ENCODE measurements around the gene COL4A1.

COL4A1 gene

GRCh38 chr13:110246530-110246929, 60.4 kb downstream of the COL4A1 start:
- no peak for DNase-seq
- intact Hi-C loops (cut with DNase I), result no loop called here

GRCh38 chr13:110245416-110245899, 61.5 kb downstream of the COL4A1 start:
- intact Hi-C loops (cut with DNase I), result no loop called here
- DNase-seq, result no peak

GRCh38 chr13:110244976-110245375, 62.0 kb downstream of the COL4A1 start:
- intact Hi-C loops (cut with DNase I), result no loop called here
- peak in 1 of 10 donors; percentile 69 for DNase-seq

GRCh38 chr13:110244071-110244830, 62.7 kb downstream of the COL4A1 start:
- intact Hi-C loops (cut with DNase I), result no loop called here
- DNase-seq, result no peak

- intact Hi-C loops (cut with DNase I), result no loop called here
- no peak for DNase-seq
Observed at GRCh38 chr13:110242615-110243014, 64.3 kb downstream of the COL4A1 start.

GRCh38 chr13:110240943-110241342, 66.0 kb downstream of the COL4A1 start:
- intact Hi-C loops (cut with DNase I), result no loop called here
- no peak for DNase-seq

GRCh38 chr13:110240352-110240751, 66.6 kb downstream of the COL4A1 start:
- DNase-seq, result no peak
- intact Hi-C loops (cut with DNase I), result no loop called here

GRCh38 chr13:110239280-110240125, 67.5 kb downstream of the COL4A1 start:
- no peak for DNase-seq
- intact Hi-C loops (cut with DNase I), result no loop called here

- intact Hi-C loops (cut with DNase I), result no loop called here
- no peak for DNase-seq
Observed at GRCh38 chr13:110238818-110239195, 68.2 kb downstream of the COL4A1 start.

- no peak for DNase-seq
- intact Hi-C loops (cut with DNase I), result no loop called here
Observed at GRCh38 chr13:110237875-110238817, 68.8 kb downstream of the COL4A1 start.

GRCh38 chr13:110236831-110237261, 70.1 kb downstream of the COL4A1 start:
- intact Hi-C loops (cut with DNase I), result no loop called here

GRCh38 chr13:110236431-110236830, 70.5 kb downstream of the COL4A1 start:
- intact Hi-C loops (cut with DNase I), result no loop called here
- DNase-seq, result no peak

More at GRCh38 chr13:110236831-110237261, 70.1 kb downstream of the COL4A1 start:
- DNase-seq, result no peak

GRCh38 chr13:110234532-110234931, 72.4 kb downstream of the COL4A1 start:
- intact Hi-C loops (cut with DNase I), result no loop called here
- no peak for DNase-seq

GRCh38 chr13:110233951-110234280, 73.0 kb downstream of the COL4A1 start:
- intact Hi-C loops (cut with DNase I), result no loop called here
- DNase-seq, result no peak

GRCh38 chr13:110233181-110233950, 73.6 kb downstream of the COL4A1 start:
- intact Hi-C loops (cut with DNase I), result no loop called here
- DNase-seq, result no peak

GRCh38 chr13:110232756-110233155, 74.2 kb downstream of the COL4A1 start:
- intact Hi-C loops (cut with DNase I), result no loop called here

GRCh38 chr13:110232142-110232541, 74.8 kb downstream of the COL4A1 start:
- intact Hi-C loops (cut with DNase I), result no loop called here
- no peak for DNase-seq

More at GRCh38 chr13:110232756-110233155, 74.2 kb downstream of the COL4A1 start:
- DNase-seq, result no peak

GRCh38 chr13:110231348-110232047, 75.5 kb downstream of the COL4A1 start:
- intact Hi-C loops (cut with DNase I), result no loop called here
- DNase-seq, result no peak
